ENCODE data around the gene SLC25A33.
"Not testable (repeated sequence)": the region's sequence is repeated elsewhere in the genome, so short reads cannot be mapped to it uniquely, and the experiment has no call there.

SLC25A33 gene

DNA sequence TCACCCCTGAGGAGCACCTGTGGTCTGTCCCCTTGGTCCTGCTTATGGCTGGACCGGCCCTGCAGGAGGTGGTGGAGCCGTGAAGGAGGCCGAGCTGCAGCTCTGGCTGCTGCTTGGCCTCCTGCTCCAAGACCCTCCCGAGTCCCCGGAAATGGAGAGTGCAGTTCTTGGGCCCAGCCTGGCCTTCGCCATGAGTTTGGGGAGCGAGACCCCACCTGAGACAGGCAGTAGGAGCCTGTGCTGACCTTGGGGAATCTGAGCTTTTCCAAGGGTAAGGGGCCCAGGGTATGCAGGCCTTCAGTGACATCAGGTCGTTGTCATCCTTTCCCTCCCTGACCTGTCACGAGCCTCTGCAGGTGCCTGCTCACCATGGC lies 63.5 kb downstream of the SLC25A33 start:
- no peak for DNase-seq

GRCh38 chr1:9603307-9603706 lies 64.0 kb downstream of the SLC25A33 start:
- DNase-seq = no peak

DNA sequence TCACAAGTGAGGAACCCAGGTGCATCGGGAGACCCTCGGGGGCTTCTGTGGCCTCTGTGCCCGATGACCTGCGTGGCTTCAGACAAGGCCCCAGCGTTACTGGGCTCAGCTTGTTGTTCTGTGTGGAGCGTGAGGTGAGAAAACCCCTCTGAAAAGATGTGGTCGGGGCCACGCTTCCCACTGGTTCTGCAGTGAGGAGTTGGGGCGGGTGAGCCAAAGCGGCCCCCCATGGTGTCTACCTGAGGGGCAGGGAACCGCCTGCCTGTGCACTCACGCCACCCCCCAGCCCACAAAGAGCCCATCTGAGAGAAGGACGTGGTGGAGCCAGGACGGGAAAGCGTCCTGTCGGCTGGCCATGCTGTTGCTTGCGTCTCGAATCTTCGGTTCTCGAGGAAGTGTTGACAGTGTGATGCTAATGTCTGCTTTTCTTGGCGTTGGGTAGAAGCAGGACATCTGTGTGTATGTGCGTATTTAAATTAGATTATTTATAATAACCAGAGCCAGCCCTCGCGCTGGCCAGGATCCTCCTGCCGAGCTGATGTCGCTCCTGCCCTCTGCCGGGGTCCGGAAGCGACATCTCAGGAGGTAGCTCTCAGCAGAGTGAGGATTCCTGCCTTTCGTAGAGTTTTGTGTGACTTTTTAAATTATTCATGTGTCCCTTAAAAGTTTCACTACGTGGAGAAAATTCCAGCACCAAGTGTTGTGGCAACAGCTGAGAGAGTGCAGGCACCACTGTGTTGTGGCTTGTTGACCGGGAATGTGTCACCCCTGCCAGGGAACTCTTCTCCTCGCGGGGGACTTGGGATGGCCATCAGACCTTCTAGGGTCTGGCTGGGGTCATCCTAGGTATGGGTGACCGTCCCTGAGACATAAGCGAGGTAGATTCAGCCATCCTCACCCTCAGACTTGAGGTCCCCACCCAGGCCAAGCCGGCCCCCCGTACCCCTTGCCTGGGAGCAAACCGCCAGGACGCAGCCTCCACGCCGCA lies 64.8 kb downstream of the SLC25A33 start:
- no peak for DNase-seq

GRCh38 chr1:9604836-9605235 lies 65.6 kb downstream of the SLC25A33 start:
- DNase-seq = no peak

DNA sequence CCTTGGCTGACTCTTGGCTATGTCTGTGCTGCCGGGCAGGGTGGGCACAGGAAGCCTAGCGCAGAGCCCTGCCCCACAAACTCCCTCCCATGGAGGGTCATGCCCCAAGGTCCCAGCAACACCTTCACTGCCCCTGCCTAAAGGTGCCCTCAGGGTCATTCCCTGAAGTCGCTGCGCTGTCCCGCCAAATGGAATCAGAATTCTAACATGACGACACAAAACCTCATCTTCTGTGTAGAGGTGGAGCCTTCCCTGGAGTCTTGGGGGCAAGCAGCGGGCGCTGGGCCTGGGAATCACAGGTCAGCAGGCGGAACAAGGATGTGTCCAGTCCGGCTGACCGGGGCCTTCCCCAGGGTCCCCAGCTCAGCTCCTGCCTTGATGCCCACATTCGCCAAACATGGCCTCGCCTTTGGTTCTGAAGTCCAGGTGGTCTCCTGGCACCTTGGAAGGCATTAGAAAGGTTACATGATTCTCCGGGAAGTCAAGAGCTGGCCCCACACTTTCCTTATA lies 66.7 kb downstream of the SLC25A33 start:
- DNase-seq = no peak

GRCh38 chr1:9606458-9606857 lies 67.2 kb downstream of the SLC25A33 start:
- no peak for DNase-seq

DNA sequence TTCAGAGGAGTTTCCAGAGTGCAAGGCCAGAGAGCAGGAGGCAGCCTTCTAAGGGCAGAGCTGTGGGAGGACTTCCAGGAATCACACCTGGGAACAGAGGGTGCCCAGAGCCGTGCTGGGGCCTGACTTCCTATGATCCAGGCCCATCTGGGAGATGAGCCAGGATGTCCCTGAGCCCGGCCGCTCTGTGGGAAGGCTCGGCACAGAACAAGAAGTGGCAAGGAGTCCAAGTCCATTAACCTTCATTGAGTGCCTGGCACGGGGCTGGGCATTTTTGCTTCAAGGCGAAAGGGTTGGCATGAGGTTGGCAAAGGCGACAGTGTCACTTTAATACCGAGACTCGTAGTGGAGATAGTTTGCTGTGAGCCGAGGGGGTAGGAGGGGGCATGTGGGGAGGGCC lies 67.7 kb downstream of the SLC25A33 start:
- no peak for DNase-seq

GRCh38 chr1:9607352-9607751 lies 68.1 kb downstream of the SLC25A33 start:
- no peak for DNase-seq

DNA sequence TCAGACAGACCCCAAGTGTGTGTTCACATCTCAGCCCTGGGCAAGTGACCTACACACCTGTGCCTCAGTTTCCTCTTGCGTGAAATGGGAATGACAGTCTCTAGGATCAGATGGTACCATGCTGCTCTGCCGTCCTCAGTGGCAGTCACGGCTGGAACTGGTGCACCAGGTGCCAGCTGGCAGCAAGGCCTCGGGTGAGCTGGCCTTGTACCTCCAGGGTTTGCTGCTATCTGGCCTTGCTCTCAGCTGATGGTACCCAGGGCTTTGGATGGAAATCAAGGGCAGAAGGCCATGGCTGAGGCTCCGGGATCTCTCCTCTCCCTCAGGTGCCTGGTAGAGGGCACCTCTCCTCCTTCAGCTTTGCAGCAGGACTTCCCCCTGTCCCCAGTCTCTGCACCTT lies 70.7 kb downstream of the SLC25A33 start:
- DNase-seq = no peak

GRCh38 chr1:9610548-9610947 lies 71.3 kb downstream of the SLC25A33 start:
- DNase-seq = no peak

GRCh38 chr1:9611716-9612115 lies 72.5 kb downstream of the SLC25A33 start:
- no peak for DNase-seq

DNA sequence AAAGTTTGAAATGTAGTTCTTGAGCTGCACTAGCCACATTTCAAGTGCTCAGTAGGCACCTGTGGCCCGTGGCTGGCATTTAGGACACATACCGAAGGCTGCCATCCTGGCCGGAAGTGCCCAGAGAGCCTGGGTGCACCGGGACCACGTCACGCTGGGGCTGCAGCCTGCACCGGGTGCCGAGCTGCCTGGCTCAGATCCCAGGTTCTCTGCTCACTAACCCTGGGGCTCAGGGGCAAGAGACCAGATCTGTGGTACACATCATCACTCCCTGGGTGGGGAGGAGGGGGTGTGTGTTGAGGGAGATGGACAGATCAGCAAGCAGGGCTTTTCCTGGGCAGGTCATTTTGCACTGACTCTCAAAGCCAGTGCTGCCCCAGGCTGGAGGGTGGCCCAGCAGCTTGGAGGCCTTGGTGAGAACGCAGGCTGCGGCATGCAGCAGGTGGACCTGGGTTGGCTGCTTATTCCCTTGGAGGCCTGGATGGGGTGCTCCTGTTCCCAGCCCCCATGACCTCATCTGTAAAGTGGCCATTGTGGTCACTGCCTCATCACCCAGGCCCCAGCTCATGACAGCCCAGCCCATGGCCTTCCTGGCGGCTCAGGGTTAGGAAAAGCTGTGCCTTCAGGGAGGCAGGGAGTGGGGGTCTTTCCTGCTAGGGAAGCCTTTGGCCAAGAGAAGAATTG lies 73.0 kb downstream of the SLC25A33 start:
- DNase-seq = no peak

DNA sequence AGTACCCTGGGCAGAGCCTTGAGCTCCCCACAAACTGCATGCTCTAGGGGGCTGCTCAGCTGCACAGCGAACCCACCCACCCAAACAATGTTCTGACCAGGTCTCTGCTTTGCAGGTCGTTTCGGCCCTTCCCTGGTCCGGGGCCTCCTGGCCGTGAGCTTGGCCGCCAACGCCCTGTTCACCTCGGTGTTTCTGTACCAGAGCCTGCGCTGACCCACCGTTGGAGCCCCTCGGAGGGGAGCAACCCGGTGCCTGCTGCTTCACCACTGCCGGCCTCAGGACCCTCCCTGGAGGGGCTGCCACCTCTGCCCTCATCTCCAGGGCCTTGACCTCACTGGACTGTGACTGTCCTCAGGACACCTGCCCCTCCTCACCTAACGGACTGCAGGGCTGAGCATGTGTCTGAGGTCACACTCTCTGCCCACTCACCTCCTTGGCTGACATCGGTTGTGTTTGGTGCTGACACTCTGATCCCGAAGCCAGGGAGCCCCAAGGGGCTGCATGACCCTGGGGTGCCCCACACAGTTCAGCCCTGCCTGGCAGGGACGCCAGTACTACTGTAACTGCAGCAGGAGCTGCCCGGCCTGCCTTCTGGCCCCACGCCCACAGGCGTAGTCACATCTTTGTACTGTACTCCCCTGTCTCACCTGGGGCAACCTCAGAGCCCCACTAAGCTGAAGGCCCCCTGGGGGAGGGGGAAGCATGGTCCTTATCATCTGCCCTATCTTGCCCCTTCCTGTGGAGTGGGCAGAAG lies 73.8 kb downstream of the SLC25A33 start:
- no peak for DNase-seq

- DNase-seq = no peak
Observed at GRCh38 chr1:9613625-9614299, 74.5 kb downstream of the SLC25A33 start.

- DNase-seq = peak; percentile 56
Observed at GRCh38 chr1:9615316-9616063, 76.2 kb downstream of the SLC25A33 start.

- no peak for DNase-seq
Observed at GRCh38 chr1:9618909-9619679, 79.8 kb downstream of the SLC25A33 start.

- DNase-seq = no peak
Observed at GRCh38 chr1:9621032-9621431, 81.8 kb downstream of the SLC25A33 start.

DNA sequence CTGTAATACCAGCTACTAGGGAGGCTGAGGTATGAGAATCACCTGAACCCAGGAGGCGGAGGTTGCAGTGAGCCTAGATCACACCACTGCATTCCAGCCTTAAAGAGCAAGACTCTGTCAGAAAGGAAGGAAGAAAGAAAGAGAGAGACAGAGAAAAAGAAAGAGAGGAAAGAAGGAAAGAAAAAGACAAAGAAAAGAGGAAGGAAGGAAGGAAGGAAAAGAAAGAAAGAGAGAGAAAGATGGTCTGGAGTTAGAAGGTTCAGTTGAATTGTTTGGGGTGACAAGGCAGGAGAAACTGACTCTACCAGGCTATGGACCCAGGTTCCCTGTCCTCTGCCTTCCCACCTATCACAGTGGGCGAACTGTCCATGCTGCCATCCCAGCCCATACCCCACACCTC lies 84.8 kb downstream of the SLC25A33 start:
- no peak for DNase-seq

DNA sequence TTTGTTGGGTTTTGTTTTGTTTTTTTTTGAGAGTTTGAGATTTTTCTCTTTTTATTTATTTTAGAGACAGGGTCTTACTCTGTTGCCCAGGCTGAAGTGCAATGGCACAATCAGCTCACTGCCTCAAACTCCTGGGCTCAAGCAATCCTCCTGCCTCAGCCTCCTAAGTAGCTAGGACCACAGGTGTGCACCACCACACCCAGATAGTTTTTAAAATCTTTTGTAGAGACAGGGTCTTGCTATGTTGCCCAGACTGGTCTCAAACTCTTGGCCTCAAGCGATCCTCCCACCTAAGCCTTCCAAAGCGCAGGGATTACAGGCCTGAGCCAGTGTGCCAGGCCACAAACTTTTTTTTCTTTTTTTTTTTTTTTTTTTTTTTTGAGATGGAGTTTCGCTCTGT lies 85.8 kb downstream of the SLC25A33 start:
- not testable (repeated sequence) for DNase-seq

DNA sequence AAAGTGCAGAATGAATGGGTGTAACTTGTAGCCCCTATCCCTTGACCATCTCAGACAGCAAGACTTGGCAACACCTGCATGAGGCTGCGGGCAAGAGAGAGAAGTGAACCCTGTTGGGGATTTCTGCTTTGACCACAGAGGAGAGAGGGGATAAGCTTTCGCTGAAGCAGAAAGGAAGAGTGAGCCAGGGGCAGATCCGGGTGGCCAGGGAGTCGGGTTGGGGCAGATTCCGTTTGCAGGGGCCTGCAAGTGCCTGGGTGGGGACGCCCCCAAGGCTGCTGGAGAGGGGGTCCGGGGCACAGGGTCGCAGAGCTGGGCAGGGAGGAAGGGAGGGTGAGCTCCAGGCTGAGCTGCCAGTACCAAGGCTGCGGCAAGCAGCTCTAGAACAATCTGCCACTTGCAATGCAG lies 86.9 kb downstream of the SLC25A33 start:
- peak; percentile 35 for DNase-seq

All from CD4-positive, alpha-beta T cell treated with Interleukin-12 subunit alpha and Interleukin-12 subunit beta, for 1 hour (primary cell).